ENCODE data around the gene TDRD6.

The TDRD6 gene

GRCh38 chr6:46699970-46700369 lies 12.3 kb downstream of the TDRD6 start:
- DNase-seq (ENCODE audit: low read depth in 1 of 2, low spot score in 1 of 2) = no peak
- Histone ChIP-seq H3K4me3 (replicated peaks; ENCODE audit: insufficient read depth, low read length) (no peak overlapping the region), H3K27me3 (ENCODE audit: insufficient read depth, poor library complexity, severe bottlenecking) (peaks cover 11% of the 10 kb centered on the region), H3K27ac (replicated peaks) (no peak overlapping the region)
- no peak for TF ChIP-seq CTCF (IDR thresholded peaks at IDR 0.05; ENCODE audit: insufficient read depth, low read length)
- no peak for TF ChIP-seq SPI1 (IDR thresholded peaks at IDR 0.05; ENCODE audit: borderline replicate concordance, low read depth)
- no peak for TF ChIP-seq POLR2AphosphoS5 (IDR thresholded peaks at IDR 0.05; ENCODE audit: low read depth)
- TF ChIP-seq REST (IDR thresholded peaks at IDR 0.05; ENCODE audit: insufficient replicate concordance, low read depth) = no peak
- no peak for TF ChIP-seq GABPA (IDR thresholded peaks at IDR 0.05; ENCODE audit: low read depth)

GRCh38 chr6:46704562-46704961 lies 16.9 kb downstream of the TDRD6 start:
- Histone ChIP-seq H3K4me3 (replicated peaks; ENCODE audit: insufficient read depth, low read length) (no peak overlapping the region), H3K27ac (replicated peaks) (no peak overlapping the region), H3K27me3 (ENCODE audit: insufficient read depth, poor library complexity, severe bottlenecking) (peaks cover 11% of the 10 kb centered on the region)
- TF ChIP-seq GABPA (IDR thresholded peaks at IDR 0.05; ENCODE audit: low read depth) (no peak), SPI1 (IDR thresholded peaks at IDR 0.05; ENCODE audit: borderline replicate concordance, low read depth) (no peak), CTCF (IDR thresholded peaks at IDR 0.05; ENCODE audit: insufficient read depth, low read length) (no peak), POLR2AphosphoS5 (IDR thresholded peaks at IDR 0.05; ENCODE audit: low read depth) (no peak), REST (IDR thresholded peaks at IDR 0.05; ENCODE audit: insufficient replicate concordance, low read depth) (no peak)
- DNase-seq (ENCODE audit: low read depth in 1 of 2, low spot score in 1 of 2) = peak in 1 of 2 experiments; percentile 42

GRCh38 chr6:46706464-46706863 lies 18.8 kb downstream of the TDRD6 start:
- no peak overlapping the region for H3K4me3 ChIP-seq (replicated peaks; ENCODE audit: insufficient read depth, low read length)
- no peak overlapping the region for H3K27ac ChIP-seq (replicated peaks)
- no peak for DNase-seq (ENCODE audit: low read depth in 1 of 2, low spot score in 1 of 2)
- peaks cover 7% of the 10 kb centered on the region for H3K27me3 ChIP-seq (ENCODE audit: insufficient read depth, poor library complexity, severe bottlenecking)
- TF ChIP-seq POLR2AphosphoS5 (IDR thresholded peaks at IDR 0.05; ENCODE audit: low read depth) (no peak), SPI1 (IDR thresholded peaks at IDR 0.05; ENCODE audit: borderline replicate concordance, low read depth) (no peak), REST (IDR thresholded peaks at IDR 0.05; ENCODE audit: insufficient replicate concordance, low read depth) (no peak), CTCF (IDR thresholded peaks at IDR 0.05; ENCODE audit: insufficient read depth, low read length) (no peak), GABPA (IDR thresholded peaks at IDR 0.05; ENCODE audit: low read depth) (no peak)

All from HL-60 (cell line).